Upper lobe of left lung (tissue), 4 donors: ENCODE data around the gene COX4I2.
A peak's percentile ranks its signal among the peaks of the same experiment; 100 is the strongest.

Source experiments
- POLR2A ChIP-seq, 4 donors: fragments of 450-650 bp; IDR thresholded peaks; one replicate each; pipeline ENCODE4 v1.5.1; 2016 to 2017; ENCODE audit warnings: antibody characterized with exemption in 4 of 4, mild to moderate bottlenecking in 2 of 4
- TF ChIP-seq, protein P1 (sequence below), 6 experiments: fragments of 450-650 bp in 4 of 6; fragments of 200-600 bp in 2 of 6; sonication (generic) in 2 of 6; IDR thresholded peaks; one replicate each; pipeline ENCODE4 v1.5.1; 2016 to 2019; ENCODE audit warnings: antibody characterized with exemption in 6 of 6

GRCh38 chr20:31594558-31595379 is 42.9 kb upstream of the COX4I2 start:
- TF ChIP-seq, protein P1, sequence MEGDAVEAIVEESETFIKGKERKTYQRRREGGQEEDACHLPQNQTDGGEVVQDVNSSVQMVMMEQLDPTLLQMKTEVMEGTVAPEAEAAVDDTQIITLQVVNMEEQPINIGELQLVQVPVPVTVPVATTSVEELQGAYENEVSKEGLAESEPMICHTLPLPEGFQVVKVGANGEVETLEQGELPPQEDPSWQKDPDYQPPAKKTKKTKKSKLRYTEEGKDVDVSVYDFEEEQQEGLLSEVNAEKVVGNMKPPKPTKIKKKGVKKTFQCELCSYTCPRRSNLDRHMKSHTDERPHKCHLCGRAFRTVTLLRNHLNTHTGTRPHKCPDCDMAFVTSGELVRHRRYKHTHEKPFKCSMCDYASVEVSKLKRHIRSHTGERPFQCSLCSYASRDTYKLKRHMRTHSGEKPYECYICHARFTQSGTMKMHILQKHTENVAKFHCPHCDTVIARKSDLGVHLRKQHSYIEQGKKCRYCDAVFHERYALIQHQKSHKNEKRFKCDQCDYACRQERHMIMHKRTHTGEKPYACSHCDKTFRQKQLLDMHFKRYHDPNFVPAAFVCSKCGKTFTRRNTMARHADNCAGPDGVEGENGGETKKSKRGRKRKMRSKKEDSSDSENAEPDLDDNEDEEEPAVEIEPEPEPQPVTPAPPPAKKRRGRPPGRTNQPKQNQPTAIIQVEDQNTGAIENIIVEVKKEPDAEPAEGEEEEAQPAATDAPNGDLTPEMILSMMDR (IDR thresholded peaks at IDR 0.05) = no peak
- peak in 1 of 4 donors; percentile 20 for TF ChIP-seq POLR2A (IDR thresholded peaks at IDR 0.05)
